ENCODE results near the gene BRMS1. TPM values are rescaled to one million over a fixed set of nuclear protein-coding genes. Genes with fewer than 3 reads are reported as not detected.

BRMS1 gene
- total RNA-seq = 50.1 and 58.0 TPM in 2 replicates

DNA sequence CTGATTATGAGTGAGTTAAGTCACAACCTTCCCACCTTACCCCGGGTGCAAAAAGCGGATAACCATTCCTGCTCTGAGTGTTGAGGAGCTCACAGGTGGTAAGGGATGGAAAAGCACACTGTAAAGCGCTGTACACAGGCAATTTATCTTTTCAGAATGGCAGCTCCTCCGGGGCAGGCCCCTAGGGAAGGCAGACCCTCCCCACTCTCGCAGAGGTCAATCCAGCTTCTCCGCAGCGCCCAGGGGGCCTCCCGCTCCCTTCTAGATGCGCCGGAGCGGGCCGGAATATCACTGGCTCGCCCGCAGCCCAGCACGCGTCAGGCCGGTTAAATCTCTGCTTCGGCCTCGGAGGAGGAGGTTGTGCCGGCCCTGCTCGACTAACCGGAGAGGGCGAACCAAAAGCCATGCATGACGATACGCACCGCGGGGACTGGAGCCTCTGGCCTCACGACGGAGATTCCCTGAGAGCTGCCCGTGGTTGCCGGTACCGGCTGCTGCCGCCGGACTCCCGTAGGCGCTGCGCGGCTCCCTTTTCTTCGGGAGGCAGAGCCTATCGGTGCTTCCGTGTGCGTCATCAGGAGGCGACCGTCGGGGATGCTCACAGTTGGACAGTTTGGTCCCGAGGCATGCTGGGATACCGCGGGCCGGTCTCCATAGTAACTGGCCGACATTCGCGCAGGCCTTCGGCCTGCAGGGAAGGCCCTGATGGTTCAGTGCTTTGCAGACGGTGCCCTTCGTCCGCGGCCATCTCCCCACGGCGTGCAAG lies at the start of gene BRMS1:
BRMS1 (minus strand) TSS at position 555 of the 766 bp plus-strand sequence. CDS start 2,870 bp downstream, outside the sequence.

DNA sequence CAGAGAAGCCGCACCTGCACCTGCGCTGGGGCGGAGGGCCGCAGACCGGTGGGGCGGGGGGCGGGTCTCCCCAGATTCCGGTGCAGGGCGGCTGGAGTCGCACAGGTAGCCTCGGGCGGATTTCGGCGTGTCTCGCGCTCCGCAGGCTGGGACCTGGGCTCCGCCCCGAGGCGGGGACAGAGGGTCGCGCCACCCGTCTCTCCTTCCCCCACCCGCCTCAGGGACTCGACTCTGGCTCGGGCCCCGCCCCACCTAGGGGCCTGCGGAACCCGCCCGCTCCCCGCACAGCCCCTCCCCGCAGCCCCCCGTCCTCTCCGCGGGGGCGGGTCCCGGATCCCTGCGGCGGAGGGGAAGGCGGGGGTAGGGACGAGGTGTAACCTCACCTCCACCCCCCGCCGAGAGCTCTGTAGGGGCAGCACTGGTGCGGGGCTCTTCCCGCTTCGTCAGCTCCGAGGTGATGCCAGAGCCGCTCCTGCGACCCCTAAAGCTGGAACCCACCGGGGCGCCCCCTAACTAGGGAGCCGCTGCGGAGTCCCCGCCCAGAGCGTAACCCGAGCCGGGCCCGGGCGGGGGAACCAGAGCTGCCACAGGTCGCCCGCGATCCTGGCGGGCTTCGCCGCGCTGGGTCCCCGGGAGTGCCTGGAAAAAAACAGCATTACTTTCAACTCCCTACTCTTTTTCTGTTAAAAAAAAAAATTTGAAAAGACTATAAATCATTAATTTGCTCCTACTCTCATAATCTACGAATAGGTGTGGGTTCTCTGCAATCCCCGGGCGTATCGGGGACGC lies 26.9 kb upstream of the BRMS1 start, which contains the start of gene SLC29A2:
SLC29A2 (minus strand) TSS at position 134 of the 789 bp plus-strand sequence. CDS start 169 bp downstream, outside the sequence.

GRCh38 chr11:66347425-66348276 lies 2.7 kb upstream of the BRMS1 start, which contains the start of gene B4GAT1:
Gene B4GAT1, minus strand, starts transcription at chr11:66347629. Its CDS starts 84 bp downstream, at chr11:66347545.

DNA sequence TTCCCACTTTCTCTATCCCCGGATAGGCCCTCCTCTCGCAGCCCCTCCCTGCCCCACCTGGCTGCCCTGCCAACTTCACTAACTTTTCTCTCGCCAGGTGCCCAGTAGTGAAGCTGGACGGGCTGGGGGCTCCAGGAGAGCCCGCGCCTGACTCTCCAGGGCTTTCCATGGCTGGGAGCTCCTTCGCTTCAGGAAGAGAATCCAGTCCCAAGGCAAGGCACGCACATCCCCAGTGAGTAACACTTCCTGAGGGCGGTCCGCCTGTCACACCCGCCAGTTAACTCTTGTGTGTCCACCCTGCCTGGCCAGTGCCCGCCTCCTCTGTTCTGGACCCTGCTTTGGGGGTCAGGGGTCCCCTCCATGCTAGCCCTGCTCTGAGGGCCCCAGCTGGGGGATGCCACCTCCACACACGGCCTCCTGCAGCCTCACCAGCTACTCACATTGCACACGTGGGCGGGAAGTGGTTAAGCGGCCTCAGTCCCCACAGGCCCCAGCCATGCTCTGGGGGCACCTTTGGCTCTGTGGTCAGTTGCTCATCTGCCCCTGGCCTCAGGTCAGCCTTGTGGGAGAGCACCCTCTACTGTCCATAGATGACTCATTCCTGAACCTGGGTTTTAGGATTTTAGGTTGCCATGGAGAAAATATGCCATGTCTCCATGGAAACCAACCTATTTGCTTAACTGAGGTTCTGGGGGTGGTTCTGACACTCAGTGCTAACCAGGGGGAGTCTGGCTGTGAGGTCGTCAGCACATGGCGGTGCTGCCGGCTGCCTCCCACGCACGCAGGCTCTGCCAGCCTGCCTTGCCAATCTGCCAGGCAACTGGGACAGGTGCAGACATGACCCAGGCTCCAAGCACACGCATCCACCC lies 8.4 kb downstream of the BRMS1 start, which contains the start of gene RIN1:
RIN1 (minus strand) TSS at position 201 of the 869 bp plus-strand sequence; CDS start at position 169, 32 bp downstream.

GRCh38 chr11:66316849-66317251 lies 28.1 kb downstream of the BRMS1 start, which contains the start of gene CD248:
Gene CD248, minus strand, starts transcription at chr11:66317044. Its CDS starts 17 bp downstream, at chr11:66317027.

GRCh38 chr11:66291706-66292542 lies 53.0 kb downstream of the BRMS1 start, which contains the start of gene TMEM151A:
Gene TMEM151A, plus strand, starts transcription at chr11:66291894. Its CDS starts 120 bp downstream, at chr11:66292014.

DNA sequence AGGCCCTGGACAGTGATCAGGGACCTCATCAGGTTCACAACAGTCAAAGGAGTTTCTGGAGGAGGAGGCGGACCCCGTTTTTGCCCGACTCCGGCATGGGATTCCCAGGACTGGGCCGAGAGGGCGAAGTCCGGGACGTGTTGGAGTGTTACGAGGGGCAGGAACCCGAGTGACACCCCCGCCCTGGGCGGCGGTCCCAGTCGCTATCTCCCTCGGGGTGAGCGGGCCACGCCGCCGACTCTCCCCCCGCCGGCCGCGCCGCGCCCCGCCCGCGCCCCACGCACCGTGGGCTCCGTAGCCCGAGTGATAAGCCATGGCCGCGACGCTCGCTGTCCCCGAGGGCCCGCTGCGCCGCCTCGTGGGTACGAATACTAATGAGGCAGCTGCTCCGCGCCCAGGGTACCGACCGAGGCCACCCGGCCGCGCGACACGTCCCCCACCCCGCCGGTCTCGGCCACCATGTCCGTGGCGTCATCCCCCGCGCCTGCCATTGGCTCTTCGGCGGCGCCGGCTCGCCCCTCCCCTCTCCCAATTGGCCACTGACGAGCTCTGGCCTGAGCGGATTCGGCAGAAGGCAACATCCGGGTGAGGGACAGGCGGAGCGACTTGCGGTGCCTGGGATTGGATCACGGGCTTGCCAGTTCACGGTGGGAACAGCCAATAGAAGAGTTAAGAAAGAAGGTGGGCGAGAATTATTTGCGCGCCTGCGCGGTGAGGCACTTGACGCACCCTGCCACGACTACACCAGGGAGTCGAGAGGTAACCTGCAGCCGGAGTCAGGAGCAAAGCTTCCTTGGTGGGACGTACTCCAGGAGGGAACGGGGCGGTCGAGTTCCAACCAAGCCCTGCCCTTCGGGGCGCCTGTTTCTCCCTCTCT lies 56.0 kb downstream of the BRMS1 start, which contains the start of gene YIF1A:
YIF1A (minus strand) TSS at position 473 of the 877 bp plus-strand sequence; CDS start at position 315, 158 bp downstream.

Other genes starting within 250 kb of the BRMS1 start
- 14.9 and 17.7 TPM in 2 replicates for gene KLC2, start 87.4 kb downstream of the BRMS1 start, total RNA-seq
- 93.0 and 102 TPM in 2 replicates for gene RAB1B, start 76.5 kb downstream of the BRMS1 start, total RNA-seq
- 0.37 and 0.40 TPM in 2 replicates for gene CNIH2, start 66.9 kb downstream of the BRMS1 start, total RNA-seq
- gene YIF1A, start 56.0 kb downstream of the BRMS1 start, total RNA-seq = 143 and 183 TPM in 2 replicates
- gene TMEM151A, start 53.2 kb downstream of the BRMS1 start, total RNA-seq = 0.13 and 0.25 TPM in 2 replicates
- 21.9 and 23.3 TPM in 2 replicates for gene CD248, start 28.1 kb downstream of the BRMS1 start, total RNA-seq
- gene RIN1, start 8.7 kb downstream of the BRMS1 start, total RNA-seq = 19.5 and 25.9 TPM in 2 replicates
- gene B4GAT1, start 2.5 kb upstream of the BRMS1 start, total RNA-seq = 38.4 and 46.9 TPM in 2 replicates
- gene SLC29A2, start 26.7 kb upstream of the BRMS1 start, total RNA-seq = under 0.01 and 0.12 TPM in 2 replicates
- not detected in 2 replicates for gene NPAS4, start 75.9 kb upstream of the BRMS1 start, total RNA-seq
- 32.0 and 32.1 TPM in 2 replicates for gene MRPL11, start 93.7 kb upstream of the BRMS1 start, total RNA-seq
- 11.1 TPM in 2 replicates for gene PELI3, start 121.8 kb upstream of the BRMS1 start, total RNA-seq
- 41.3 and 58.4 TPM in 2 replicates for gene DPP3, start 135.3 kb upstream of the BRMS1 start, total RNA-seq
- gene BBS1, start 165.5 kb upstream of the BRMS1 start, total RNA-seq = 25.4 and 28.5 TPM in 2 replicates
- 8.8 and 10.6 TPM in 2 replicates for gene ZDHHC24, start 200.9 kb upstream of the BRMS1 start, total RNA-seq
- gene ACTN3, start 201.8 kb upstream of the BRMS1 start, total RNA-seq = 0.06 TPM in 1 of 2 replicates, not detected in the other
- 8.1 and 8.6 TPM in 2 replicates for gene CTSF, start 223.5 kb upstream of the BRMS1 start, total RNA-seq
- gene CCDC87, start 248.0 kb upstream of the BRMS1 start, total RNA-seq = 0.26 and 0.44 TPM in 2 replicates
- 43.0 and 60.5 TPM in 2 replicates for gene CCS, start 248.1 kb upstream of the BRMS1 start, total RNA-seq